Measurements from ENCODE around the gene LRRC38. TPM values are rescaled to one million over a fixed set of nuclear protein-coding genes. Genes with fewer than 3 reads are reported as not detected.

Gene LRRC38
- polyA plus RNA-seq, 1 experiment = not detected

- no peak for TF ChIP-seq CTCF (IDR thresholded peaks at IDR 0.05; ENCODE audit: insufficient read depth, low read depth, low read length)
- no peak for DNase-seq (ENCODE audit: low read depth)
- Histone ChIP-seq H3K36me3 (ENCODE audit: control insufficient read depth, insufficient read depth, low read length) (no peaks in the 10 kb centered on the region), H3K4me3 (ENCODE audit: low read depth, low read length) (no peak overlapping the region), H3K27me3 (ENCODE audit: control insufficient read depth, insufficient read depth, low read length) (no peaks in the 10 kb centered on the region)
- POLR2A ChIA-PET = no interaction called here
- CTCF ChIA-PET = interaction anchor here (1.0 to 1.5 kb wide), 2 partner anchors 18 to 161 kb away, joined by 3 read pairs; no protein-coding TSS in a partner anchor
Measured at GRCh38 chr1:13479171-13479856, 34.5 kb downstream of the LRRC38 start.

DNA sequence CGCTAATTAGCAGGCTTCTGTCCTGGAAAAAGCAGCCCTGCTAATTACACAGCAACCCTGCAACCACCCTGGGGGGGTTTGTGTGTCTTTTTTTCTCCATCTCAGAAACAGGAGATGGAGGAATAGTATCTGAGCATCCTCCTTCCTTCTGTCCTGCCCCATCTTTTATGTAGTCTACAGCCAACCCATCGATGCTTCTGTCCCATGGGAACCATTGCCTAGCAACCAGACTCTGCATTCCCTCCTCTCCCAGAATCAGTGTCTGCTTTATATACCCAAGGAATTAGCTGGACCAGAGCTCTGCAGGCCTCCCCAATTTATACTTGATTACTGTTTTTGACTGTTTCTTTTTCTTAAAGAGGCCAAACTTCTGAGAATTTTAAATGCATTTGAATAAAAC is 35.1 kb downstream of the LRRC38 start:
- POLR2A ChIA-PET = no interaction called here
- TF ChIP-seq CTCF (IDR thresholded peaks at IDR 0.05; ENCODE audit: insufficient read depth, low read depth, low read length) = no peak
- H3K36me3 ChIP-seq (ENCODE audit: control insufficient read depth, insufficient read depth, low read length) = no peaks in the 10 kb centered on the region
- no peaks in the 10 kb centered on the region for H3K27me3 ChIP-seq (ENCODE audit: control insufficient read depth, insufficient read depth, low read length)
- no peak overlapping the region for H3K4me3 ChIP-seq (ENCODE audit: low read depth, low read length)
- CTCF ChIA-PET = interaction anchor here (1.5 kb wide), 1 partner anchor 19 kb away, joined by 3 read pairs; no protein-coding TSS in a partner anchor
- no peak for DNase-seq (ENCODE audit: low read depth)

DNA sequence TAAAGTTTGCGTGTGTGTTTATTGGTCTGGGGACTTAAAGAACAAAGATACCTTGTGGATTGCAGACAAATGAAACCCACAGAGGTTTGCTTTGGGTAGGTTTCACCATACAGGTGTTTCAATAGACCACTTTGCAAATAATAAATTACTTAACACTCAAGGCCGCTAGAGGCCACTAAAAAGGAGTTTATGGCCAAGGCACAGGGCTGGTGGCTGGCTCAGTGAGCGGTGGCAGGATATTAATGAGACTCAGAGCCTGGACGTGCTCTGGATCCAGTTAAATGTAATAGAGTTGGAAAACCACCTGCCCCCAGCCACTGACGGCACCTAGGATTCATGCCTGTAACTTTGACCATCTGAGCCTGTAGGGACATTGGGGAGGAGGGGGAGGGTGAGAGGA is 44.5 kb downstream of the LRRC38 start:
- Histone ChIP-seq H3K36me3 (ENCODE audit: control insufficient read depth, insufficient read depth, low read length) (no peaks in the 10 kb centered on the region), H3K27me3 (ENCODE audit: control insufficient read depth, insufficient read depth, low read length) (no peaks in the 10 kb centered on the region), H3K4me3 (ENCODE audit: low read depth, low read length) (no peak overlapping the region)
- TF ChIP-seq CTCF (IDR thresholded peaks at IDR 0.05; ENCODE audit: insufficient read depth, low read depth, low read length) = no peak
- ChIA-PET CTCF (no interaction called here), POLR2A (no interaction called here)
- no peak for DNase-seq (ENCODE audit: low read depth)

GRCh38 chr1:13465515-13465914 is 48.3 kb downstream of the LRRC38 start:
- ChIA-PET POLR2A (no interaction called here), CTCF (interaction anchor here (1.0 kb wide), 1 partner anchor 13 kb away, joined by 3 read pairs; no protein-coding TSS in a partner anchor)
- no peaks in the 10 kb centered on the region for H3K36me3 ChIP-seq (ENCODE audit: control insufficient read depth, insufficient read depth, low read length)
- DNase-seq (ENCODE audit: low read depth) = no peak
- no peak overlapping the region for H3K4me3 ChIP-seq (ENCODE audit: low read depth, low read length)
- no peak for TF ChIP-seq CTCF (IDR thresholded peaks at IDR 0.05; ENCODE audit: insufficient read depth, low read depth, low read length)
- H3K27me3 ChIP-seq (ENCODE audit: control insufficient read depth, insufficient read depth, low read length) = no peaks in the 10 kb centered on the region

- Histone ChIP-seq H3K4me3 (ENCODE audit: low read depth, low read length) (no peak overlapping the region), H3K27me3 (ENCODE audit: control insufficient read depth, insufficient read depth, low read length) (no peaks in the 10 kb centered on the region), H3K36me3 (ENCODE audit: control insufficient read depth, insufficient read depth, low read length) (no peaks in the 10 kb centered on the region)
- no peak for TF ChIP-seq CTCF (IDR thresholded peaks at IDR 0.05; ENCODE audit: insufficient read depth, low read depth, low read length)
- POLR2A ChIA-PET = no interaction called here
- CTCF ChIA-PET = no interaction called here
- no peak for DNase-seq (ENCODE audit: low read depth)
Measured at GRCh38 chr1:13462682-13463081, 51.1 kb downstream of the LRRC38 start.
